Measurements from ENCODE around the gene MAST3.

DNA sequence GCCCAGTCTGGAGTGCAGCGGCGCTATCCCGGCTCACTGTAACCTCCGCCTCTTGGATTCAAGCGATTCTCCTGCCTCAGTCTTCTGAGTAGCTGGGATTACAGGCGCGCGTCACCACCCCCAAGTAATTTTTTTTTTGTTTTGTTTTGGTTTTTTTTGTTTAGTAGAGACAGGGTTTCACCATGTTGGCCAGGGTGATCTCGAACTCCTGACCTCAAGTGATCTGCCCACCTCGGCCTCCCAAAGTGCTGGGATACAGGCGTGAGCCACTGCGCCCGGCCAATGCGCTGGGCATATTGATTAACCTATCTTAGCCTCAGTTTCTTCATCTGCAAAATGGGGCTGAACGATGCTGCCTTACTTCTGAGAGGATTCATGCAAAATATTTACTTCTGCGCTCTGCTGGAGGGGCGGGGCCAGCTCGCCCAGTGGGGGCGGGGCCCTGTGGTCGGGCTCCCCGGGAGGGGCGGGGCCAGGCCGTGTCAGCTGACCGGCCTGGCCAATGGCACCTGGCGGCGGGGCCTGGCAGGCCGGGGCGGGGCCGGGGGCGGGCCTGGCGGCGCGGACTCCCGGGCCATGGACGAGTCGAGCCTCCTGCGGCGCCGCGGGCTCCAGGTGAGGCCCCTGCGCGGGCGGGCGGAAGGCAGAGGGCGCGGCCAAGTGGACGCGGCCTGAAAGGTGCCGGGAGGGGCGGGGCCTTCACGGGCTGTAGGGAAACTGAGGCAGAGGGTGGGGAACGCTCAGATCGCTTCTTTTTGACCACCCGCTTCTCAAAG is at the start of gene MAST3:
- TF ChIP-seq, protein P1, sequence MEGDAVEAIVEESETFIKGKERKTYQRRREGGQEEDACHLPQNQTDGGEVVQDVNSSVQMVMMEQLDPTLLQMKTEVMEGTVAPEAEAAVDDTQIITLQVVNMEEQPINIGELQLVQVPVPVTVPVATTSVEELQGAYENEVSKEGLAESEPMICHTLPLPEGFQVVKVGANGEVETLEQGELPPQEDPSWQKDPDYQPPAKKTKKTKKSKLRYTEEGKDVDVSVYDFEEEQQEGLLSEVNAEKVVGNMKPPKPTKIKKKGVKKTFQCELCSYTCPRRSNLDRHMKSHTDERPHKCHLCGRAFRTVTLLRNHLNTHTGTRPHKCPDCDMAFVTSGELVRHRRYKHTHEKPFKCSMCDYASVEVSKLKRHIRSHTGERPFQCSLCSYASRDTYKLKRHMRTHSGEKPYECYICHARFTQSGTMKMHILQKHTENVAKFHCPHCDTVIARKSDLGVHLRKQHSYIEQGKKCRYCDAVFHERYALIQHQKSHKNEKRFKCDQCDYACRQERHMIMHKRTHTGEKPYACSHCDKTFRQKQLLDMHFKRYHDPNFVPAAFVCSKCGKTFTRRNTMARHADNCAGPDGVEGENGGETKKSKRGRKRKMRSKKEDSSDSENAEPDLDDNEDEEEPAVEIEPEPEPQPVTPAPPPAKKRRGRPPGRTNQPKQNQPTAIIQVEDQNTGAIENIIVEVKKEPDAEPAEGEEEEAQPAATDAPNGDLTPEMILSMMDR (IDR thresholded peaks at IDR 0.05) = no peak
- TF ChIP-seq POLR2A (IDR thresholded peaks at IDR 0.05) (no peak), EP300 (IDR thresholded peaks at IDR 0.05) (no peak), POLR2AphosphoS5 (IDR thresholded peaks at IDR 0.05) (no peak)
